ENCODE data around the gene PDK2. TPM values are rescaled to one million over a fixed set of nuclear protein-coding genes. Genes with fewer than 3 reads are reported as not detected.

PDK2 gene
- polyA plus RNA-seq (2011; rRNA removed) (79.3 and 155 TPM in 2 replicates), polyA minus RNA-seq (2011; rRNA and poly(A)+ RNA removed) (76.2 and 119 TPM in 2 replicates)

GRCh38 chr17:50094753-50095619 lies at the start of gene PDK2:
Gene PDK2, plus strand, starts transcription at chr17:50095351. Its CDS starts 85 bp downstream, at chr17:50095436.
- Histone ChIP-seq H3K4me3 (ENCODE audit: low read depth, low read length) (peak within 1 kb of the TSS; percentile 91), H3K36me3 (ENCODE audit: control insufficient read depth, insufficient read depth, low read length) (peaks cover 11% of the 10 kb centered on the region), H3K27me3 (ENCODE audit: control insufficient read depth, insufficient read depth, low read length) (no peaks in the 10 kb centered on the region)
- ChIA-PET POLR2A (no interaction called here), CTCF (interaction anchor here (0.7 to 7.2 kb wide), 50 partner anchors 9 to 268 kb away, joined by 3 to 116 read pairs (median 5); partner anchors contain the start of genes COL1A1, ITGA3, PPP1R9B and SGCA)
- peak; percentile 63 for DNase-seq (ENCODE audit: low read depth)
- no peak for TF ChIP-seq CTCF (IDR thresholded peaks at IDR 0.05; ENCODE audit: insufficient read depth, low read depth, low read length)

DNA sequence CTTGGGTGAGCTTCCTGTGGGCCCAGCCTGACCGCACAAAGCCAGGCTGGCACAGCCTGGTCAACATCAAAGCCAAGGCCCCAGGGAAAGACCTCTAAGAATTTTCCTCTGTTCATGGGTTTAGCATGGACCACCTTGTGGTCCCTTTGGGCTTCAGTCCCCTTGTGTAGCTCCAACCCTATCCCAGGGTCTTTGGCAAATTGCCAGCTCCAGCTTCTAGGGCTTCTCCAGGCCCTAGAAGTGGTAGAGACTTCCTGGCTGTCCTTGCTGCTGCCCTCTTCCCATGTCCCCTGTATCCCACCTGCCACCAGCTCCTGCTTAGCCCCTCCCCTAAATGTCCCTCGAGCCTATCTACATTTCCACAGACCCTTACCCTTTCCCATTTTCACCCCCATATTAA lies 49.0 kb upstream of the PDK2 start:
- Histone ChIP-seq H3K36me3 (ENCODE audit: control insufficient read depth, insufficient read depth, low read length) (no peaks in the 10 kb centered on the region), H3K27me3 (ENCODE audit: control insufficient read depth, insufficient read depth, low read length) (no peaks in the 10 kb centered on the region), H3K4me3 (ENCODE audit: low read depth, low read length) (no peak overlapping the region)
- DNase-seq (ENCODE audit: low read depth) = no peak
- ChIA-PET CTCF (interaction anchor here (0.7 to 2.7 kb wide), 4 partner anchors 11 to 41 kb away, joined by 3 to 14 read pairs (median 6); partner anchors contain the start of gene ITGA3), POLR2A (no interaction called here)
- TF ChIP-seq CTCF (IDR thresholded peaks at IDR 0.05; ENCODE audit: insufficient read depth, low read depth, low read length) = no peak

- ChIA-PET POLR2A (no interaction called here), CTCF (interaction anchor here (2.3 to 2.7 kb wide), 2 partner anchors 19 to 41 kb away, joined by 8 to 14 read pairs; no protein-coding TSS in a partner anchor)
- H3K4me3 ChIP-seq (ENCODE audit: low read depth, low read length) = no peak overlapping the region
- H3K27me3 ChIP-seq (ENCODE audit: control insufficient read depth, insufficient read depth, low read length) = no peaks in the 10 kb centered on the region
- no peak for DNase-seq (ENCODE audit: low read depth)
- TF ChIP-seq CTCF (IDR thresholded peaks at IDR 0.05; ENCODE audit: insufficient read depth, low read depth, low read length) = no peak
- no peaks in the 10 kb centered on the region for H3K36me3 ChIP-seq (ENCODE audit: control insufficient read depth, insufficient read depth, low read length)
These were observed 48.5 kb upstream of the PDK2 start for GRCh38 chr17:50046667-50047066.

- POLR2A ChIA-PET = no interaction called here
- Histone ChIP-seq H3K27me3 (ENCODE audit: control insufficient read depth, insufficient read depth, low read length) (no peaks in the 10 kb centered on the region), H3K36me3 (ENCODE audit: control insufficient read depth, insufficient read depth, low read length) (no peaks in the 10 kb centered on the region), H3K4me3 (ENCODE audit: low read depth, low read length) (no peak overlapping the region)
- CTCF ChIA-PET = interaction anchor here (2.3 kb wide), 1 partner anchor 19 kb away, joined by 8 read pairs; no protein-coding TSS in a partner anchor
- no peak for DNase-seq (ENCODE audit: low read depth)
- TF ChIP-seq CTCF (IDR thresholded peaks at IDR 0.05; ENCODE audit: insufficient read depth, low read depth, low read length) = no peak
These were observed 48.1 kb upstream of the PDK2 start for GRCh38 chr17:50047083-50047482.

- Histone ChIP-seq H3K36me3 (ENCODE audit: control insufficient read depth, insufficient read depth, low read length) (no peaks in the 10 kb centered on the region), H3K4me3 (ENCODE audit: low read depth, low read length) (no peak overlapping the region), H3K27me3 (ENCODE audit: control insufficient read depth, insufficient read depth, low read length) (no peaks in the 10 kb centered on the region)
- ChIA-PET CTCF (interaction anchor here (0.9 to 2.3 kb wide), 4 partner anchors 12 to 351 kb away, joined by 3 to 8 read pairs (median 4); no protein-coding TSS in a partner anchor), POLR2A (no interaction called here)
- no peak for TF ChIP-seq CTCF (IDR thresholded peaks at IDR 0.05; ENCODE audit: insufficient read depth, low read depth, low read length)
- no peak for DNase-seq (ENCODE audit: low read depth)
These were observed 47.5 kb upstream of the PDK2 start for GRCh38 chr17:50047488-50048126.
